Vagina (tissue), 2 donors: ENCODE data around the gene FAM149B1.

Source experiments
- CTCF ChIP-seq, 3 experiments: fragments of 450-650 bp in 2 of 3; fragments of 200-600 bp in 1 of 3; sonication (generic) in 1 of 3; IDR thresholded peaks; one replicate each; pipeline ENCODE4 v1.5.1; 2017 to 2019; ENCODE audit warnings: antibody characterized with exemption in 3 of 3, mild to moderate bottlenecking in 2 of 3, moderate library complexity in 2 of 3
- POLR2A ChIP-seq, 2 donors: fragments of 450-650 bp; IDR thresholded peaks; one replicate each; pipeline ENCODE4 v1.6.1; 2017; ENCODE audit warnings: antibody characterized with exemption in 2 of 2, mild to moderate bottlenecking in 2 of 2, moderate library complexity in 2 of 2

GRCh38 chr10:73183667-73184281 is 15.9 kb downstream of the FAM149B1 start:
- TF ChIP-seq CTCF (IDR thresholded peaks at IDR 0.05) (no peak), POLR2A (IDR thresholded peaks at IDR 0.05) (no peak)
